Effector CD8-positive, alpha-beta T cell (primary cell): Measurements from ENCODE around the gene DNAH10.

ENCODE experiments used
- DNase-seq: peaks from one replicate; lab custom pipeline; 2025; lab: John Stamatoyannopoulos, UW

Gene DNAH10

GRCh38 chr12:123949770-123950165, 187.7 kb downstream of the DNAH10 start:
- DNase-seq = no peak

GRCh38 chr12:123950476-123951349, 188.6 kb downstream of the DNAH10 start:
- DNase-seq = no peak

- no peak for DNase-seq
These were observed 189.4 kb downstream of the DNAH10 start for GRCh38 chr12:123951467-123951866.

- no peak for DNase-seq
These were observed 189.9 kb downstream of the DNAH10 start for GRCh38 chr12:123952037-123952436.

GRCh38 chr12:123954647-123955350, 192.7 kb downstream of the DNAH10 start:
- no peak for DNase-seq

- DNase-seq = no peak
These were observed 194.1 kb downstream of the DNAH10 start for GRCh38 chr12:123956249-123956648.

- DNase-seq = no peak
These were observed 195.1 kb downstream of the DNAH10 start for GRCh38 chr12:123957196-123957595.

GRCh38 chr12:123958462-123958861, 196.4 kb downstream of the DNAH10 start:
- no peak for DNase-seq

- no peak for DNase-seq
These were observed 196.8 kb downstream of the DNAH10 start for GRCh38 chr12:123958876-123959275.

GRCh38 chr12:123960029-123960735, 198.1 kb downstream of the DNAH10 start:
- DNase-seq = no peak

- DNase-seq = no peak
These were observed 198.8 kb downstream of the DNAH10 start for GRCh38 chr12:123960856-123961255.

GRCh38 chr12:123961585-123962345, 199.7 kb downstream of the DNAH10 start:
- no peak for DNase-seq

- DNase-seq = no peak
These were observed 200.4 kb downstream of the DNAH10 start for GRCh38 chr12:123962513-123962912.

GRCh38 chr12:123963821-123964220, 201.7 kb downstream of the DNAH10 start:
- DNase-seq = no peak

- no peak for DNase-seq
These were observed 203.3 kb downstream of the DNAH10 start for GRCh38 chr12:123965382-123965781.

- no peak for DNase-seq
These were observed 204.5 kb downstream of the DNAH10 start for GRCh38 chr12:123966596-123966995.

GRCh38 chr12:123967121-123967586, 205.1 kb downstream of the DNAH10 start:
- no peak for DNase-seq

- DNase-seq = no peak
These were observed 209.3 kb downstream of the DNAH10 start for GRCh38 chr12:123971449-123971769.

GRCh38 chr12:123971770-123972456, 209.8 kb downstream of the DNAH10 start:
- peak; percentile 36 for DNase-seq

GRCh38 chr12:123972457-123973401, 210.6 kb downstream of the DNAH10 start, which contains the start of the genes CCDC92 and ZNF664:
Gene CCDC92 (minus strand): TSS chr12:123972831. CDS start chr12:123944305, 28,526 bp downstream.
Gene ZNF664 (plus strand): TSS chr12:123973215. CDS start chr12:124012145, 38,930 bp downstream.
- peak; percentile 93 for DNase-seq
